ES-I3 (cell line): Measurements from ENCODE around the gene TSFM.
A peak's percentile ranks its signal among the peaks of the same experiment; 100 is the strongest.

Experiments used
- H3K36me3 ChIP-seq: 2 replicates; pipeline ENCODE4 v1.6.1; 2013; ENCODE audit warnings: mild to moderate bottlenecking, low read length, control low read depth, moderate library complexity; ENCODE audit not compliant: insufficient read depth
- H3K4me1 ChIP-seq: 2 replicates; pipeline ENCODE4 v1.6.1; 2013; ENCODE audit warnings: mild to moderate bottlenecking, control low read depth, low read length; ENCODE audit not compliant: insufficient read depth
- H3K9ac ChIP-seq: 2 replicates; pipeline ENCODE4 v1.6.1; 2013; ENCODE audit warnings: low read depth, mild to moderate bottlenecking, low read length, moderate library complexity
- H3K9me3 ChIP-seq: 2 replicates; pipeline ENCODE4 v1.6.1; 2013; ENCODE audit warnings: mild to moderate bottlenecking, low read length, moderate library complexity; ENCODE audit not compliant: control insufficient read depth, insufficient read depth

Gene TSFM

GRCh38 chr12:57754411-57755193 lies 28.0 kb upstream of the TSFM start, which contains the start of gene MARCHF9:
TSS of gene MARCHF9 (plus strand) at chr12:57755103. CDS start at chr12:57755529, 426 bp downstream.
- peaks cover under 1% of the 10 kb centered on the region; the same call in 1 of the 2 replicates for H3K36me3 ChIP-seq
- H3K9ac ChIP-seq, result peak within 1 kb of the TSS; percentile 55
- H3K4me1 ChIP-seq, result peaks cover 7% of the 10 kb centered on the region; the same call in 1 of the 2 replicates
- H3K9me3 ChIP-seq, result no peaks in the 10 kb centered on the region; the same call in 1 of the 2 replicates

- no peaks in the 10 kb centered on the region; the same call in 1 of the 2 replicates for H3K36me3 ChIP-seq
- H3K4me1 ChIP-seq, result peaks cover 7% of the 10 kb centered on the region; the same call in 1 of the 2 replicates
- no peaks in the 10 kb centered on the region; the same call in 1 of the 2 replicates for H3K9me3 ChIP-seq
- H3K9ac ChIP-seq, result peak overlapping the region; percentile 39; the same call in 1 of the 2 replicates
Observed at GRCh38 chr12:57755194-57755453, 27.5 kb upstream of the TSFM start.

GRCh38 chr12:57755454-57756372 lies 26.9 kb upstream of the TSFM start:
- Histone ChIP-seq H3K9me3 (no peaks in the 10 kb centered on the region; the same call in 1 of the 2 replicates), H3K36me3 (no peaks in the 10 kb centered on the region), H3K9ac (peak overlapping the region; percentile 55; the same call in 1 of the 2 replicates), H3K4me1 (peaks cover 7% of the 10 kb centered on the region; the same call in 1 of the 2 replicates)

GRCh38 chr12:57756406-57757341 lies 25.9 kb upstream of the TSFM start:
- H3K9me3 ChIP-seq, result no peaks in the 10 kb centered on the region; the same call in 1 of the 2 replicates
- peak overlapping the region; percentile 55; the same call in 1 of the 2 replicates for H3K9ac ChIP-seq
- peaks cover 7% of the 10 kb centered on the region; the same call in 1 of the 2 replicates for H3K4me1 ChIP-seq
- H3K36me3 ChIP-seq, result no peaks in the 10 kb centered on the region

- peaks cover 6% of the 10 kb centered on the region; the same call in 1 of the 2 replicates for H3K4me1 ChIP-seq
- no peak overlapping the region for H3K9ac ChIP-seq
- H3K36me3 ChIP-seq, result no peaks in the 10 kb centered on the region
- no peaks in the 10 kb centered on the region; the same call in 1 of the 2 replicates for H3K9me3 ChIP-seq
Observed at GRCh38 chr12:57757771-57758170, 24.8 kb upstream of the TSFM start.

- H3K9me3 ChIP-seq, result no peaks in the 10 kb centered on the region; the same call in 1 of the 2 replicates
- H3K4me1 ChIP-seq, result peaks cover 2% of the 10 kb centered on the region; the same call in 1 of the 2 replicates
- H3K36me3 ChIP-seq, result no peaks in the 10 kb centered on the region
- H3K9ac ChIP-seq, result no peak overlapping the region
Observed at GRCh38 chr12:57758552-57759359, 23.8 kb upstream of the TSFM start.

- no peak overlapping the region for H3K9ac ChIP-seq
- no peaks in the 10 kb centered on the region for H3K36me3 ChIP-seq
- H3K9me3 ChIP-seq, result no peaks in the 10 kb centered on the region; the same call in 1 of the 2 replicates
- no peaks in the 10 kb centered on the region for H3K4me1 ChIP-seq
Observed at GRCh38 chr12:57759360-57759980, 23.1 kb upstream of the TSFM start.

- H3K4me1 ChIP-seq, result no peaks in the 10 kb centered on the region
- no peaks in the 10 kb centered on the region; the same call in 1 of the 2 replicates for H3K9me3 ChIP-seq
- no peak overlapping the region for H3K9ac ChIP-seq
- no peaks in the 10 kb centered on the region for H3K36me3 ChIP-seq
Observed at GRCh38 chr12:57760347-57760982, 22.1 kb upstream of the TSFM start.

GRCh38 chr12:57761391-57761998 lies 21.1 kb upstream of the TSFM start:
- H3K36me3 ChIP-seq, result no peaks in the 10 kb centered on the region
- no peak overlapping the region for H3K9ac ChIP-seq
- H3K4me1 ChIP-seq, result no peaks in the 10 kb centered on the region
- no peaks in the 10 kb centered on the region for H3K9me3 ChIP-seq

- H3K9ac ChIP-seq, result no peak overlapping the region
- H3K4me1 ChIP-seq, result no peaks in the 10 kb centered on the region
- no peaks in the 10 kb centered on the region for H3K9me3 ChIP-seq
- no peaks in the 10 kb centered on the region for H3K36me3 ChIP-seq
Observed at GRCh38 chr12:57762463-57762862, 20.1 kb upstream of the TSFM start.

GRCh38 chr12:57763881-57764661 lies 18.5 kb upstream of the TSFM start:
- peak overlapping the region; percentile 50; the same call in 1 of the 2 replicates for H3K9ac ChIP-seq
- H3K36me3 ChIP-seq, result no peaks in the 10 kb centered on the region
- H3K9me3 ChIP-seq, result no peaks in the 10 kb centered on the region
- H3K4me1 ChIP-seq, result no peaks in the 10 kb centered on the region
